RWPE2 (cell line): Measurements from ENCODE around the gene CDH4.

Experiments
- ATAC-seq: fragments of 200-7000 bp; cut with Tn5 transposase; 3 replicates; pipeline ENCODE4 v1.9.1; 2021; ENCODE audit warnings: low read depth
- DNase-seq: peaks from one replicate; pipeline ENCODE4 v3.0.0-alpha.2; 2020; ENCODE audit warnings: low spot score
- H3K27ac ChIP-seq: fragments of 450-650 bp; 2 replicates; pipeline ENCODE4 v1.5.1; 2017; ENCODE audit warnings: mild to moderate bottlenecking; ENCODE audit not compliant: poor library complexity, severe bottlenecking
- H3K27me3 ChIP-seq: fragments of 250-450 bp; sonication (Bioruptor Pico); 2 replicates; pipeline ENCODE4 v1.5.1; 2021; ENCODE audit warnings: mild to moderate bottlenecking, moderate library complexity; ENCODE audit not compliant: insufficient read depth, poor library complexity, severe bottlenecking
- H3K36me3 ChIP-seq: fragments of 250-450 bp; sonication (Bioruptor Pico); 2 replicates; pipeline ENCODE4 v1.5.1; 2020; ENCODE audit warnings: low read depth, mild to moderate bottlenecking, moderate library complexity
- H3K4me1 ChIP-seq: fragments of 250-450 bp; sonication (Bioruptor Pico); 2 replicates; pipeline ENCODE4 v1.5.1; 2021; ENCODE audit warnings: mild to moderate bottlenecking, moderate library complexity; ENCODE audit not compliant: insufficient read depth, poor library complexity, severe bottlenecking
- H3K4me3 ChIP-seq: fragments of 250-450 bp; sonication (Bioruptor Pico); 2 replicates; pipeline ENCODE4 v1.5.1; 2021; ENCODE audit warnings: mild to moderate bottlenecking, moderate library complexity; ENCODE audit not compliant: severe bottlenecking
- H3K9me3 ChIP-seq: fragments of 250-450 bp; sonication (Bioruptor Pico); 2 replicates; pipeline ENCODE4 v1.5.1; 2021; ENCODE audit warnings: mild to moderate bottlenecking, moderate library complexity; ENCODE audit not compliant: severe bottlenecking
- CTCF ChIP-seq: fragments of 450-650 bp; IDR thresholded peaks from one replicate; pipeline ENCODE4 v1.5.1; 2017; ENCODE audit warnings: mild to moderate bottlenecking, moderate library complexity; ENCODE audit not compliant: poor library complexity, severe bottlenecking

The CDH4 gene

GRCh38 chr20:61582196-61582923 lies 330.3 kb downstream of the CDH4 start:
- Histone ChIP-seq H3K4me1 (no peaks in the 10 kb centered on the region), H3K4me3 (no peak overlapping the region), H3K36me3 (no peaks in the 10 kb centered on the region), H3K27me3 (no peaks in the 10 kb centered on the region), H3K9me3 (no peaks in the 10 kb centered on the region), H3K27ac (no peak overlapping the region)
- ATAC-seq = no peak; the same call in 2 of the 3 replicates
- DNase-seq = no peak
- TF ChIP-seq CTCF = no peak

GRCh38 chr20:61583356-61583755 lies 331.3 kb downstream of the CDH4 start:
- TF ChIP-seq CTCF = no peak
- ATAC-seq = 0 out of 3 replicates have a peak, but pooled peaks have one; percentile 2
- no peak for DNase-seq
- Histone ChIP-seq H3K27ac (no peak overlapping the region), H3K36me3 (no peaks in the 10 kb centered on the region), H3K27me3 (no peaks in the 10 kb centered on the region), H3K4me3 (no peak overlapping the region), H3K9me3 (no peaks in the 10 kb centered on the region), H3K4me1 (peaks cover 6% of the 10 kb centered on the region)

- no peak overlapping the region for H3K27ac ChIP-seq
- ATAC-seq (no peak), DNase-seq (no peak)
- H3K4me3 ChIP-seq = no peak overlapping the region
- no peak for TF ChIP-seq CTCF
- H3K36me3 ChIP-seq = no peaks in the 10 kb centered on the region
- H3K4me1 ChIP-seq = peaks cover 18% of the 10 kb centered on the region
- no peaks in the 10 kb centered on the region for H3K27me3 ChIP-seq
- no peaks in the 10 kb centered on the region for H3K9me3 ChIP-seq
Measured at GRCh38 chr20:61584851-61585250, 332.8 kb downstream of the CDH4 start.

GRCh38 chr20:61585764-61586163 lies 333.7 kb downstream of the CDH4 start:
- H3K9me3 ChIP-seq = no peaks in the 10 kb centered on the region
- peaks cover 18% of the 10 kb centered on the region for H3K4me1 ChIP-seq
- H3K36me3 ChIP-seq = no peaks in the 10 kb centered on the region
- H3K27me3 ChIP-seq = no peaks in the 10 kb centered on the region
- ATAC-seq = no peak
- H3K4me3 ChIP-seq = no peak overlapping the region
- no peak for TF ChIP-seq CTCF
- H3K27ac ChIP-seq = no peak overlapping the region
- DNase-seq = no peak

- Histone ChIP-seq H3K27me3 (no peaks in the 10 kb centered on the region), H3K27ac (no peak overlapping the region), H3K9me3 (no peaks in the 10 kb centered on the region), H3K36me3 (no peaks in the 10 kb centered on the region), H3K4me3 (no peak overlapping the region), H3K4me1 (peaks cover 18% of the 10 kb centered on the region)
- DNase-seq (no peak), ATAC-seq (no peak)
- TF ChIP-seq CTCF = no peak
Measured at GRCh38 chr20:61587036-61587435, 335.0 kb downstream of the CDH4 start.
